ENCODE measurements around the gene ZKSCAN1.

ZKSCAN1 gene

GRCh38 chr7:100081535-100082102 is 66.2 kb downstream of the ZKSCAN1 start, which contains the start of gene ZNF3:
Gene ZNF3 (minus strand): TSS chr7:100081723. CDS start chr7:100077357, 4,366 bp downstream.
- peak; percentile 98 for DNase-seq

- no peak for DNase-seq
Observed at GRCh38 chr7:100082978-100083377, 67.6 kb downstream of the ZKSCAN1 start.

GRCh38 chr7:100085515-100085914 is 70.1 kb downstream of the ZKSCAN1 start:
- no peak for DNase-seq

- no peak for DNase-seq
Observed at GRCh38 chr7:100087055-100087750, 71.8 kb downstream of the ZKSCAN1 start.

- no peak for DNase-seq
Observed at GRCh38 chr7:100088095-100088620, 72.8 kb downstream of the ZKSCAN1 start.

- peak; percentile 50 for DNase-seq
Observed at GRCh38 chr7:100088621-100089457, 73.4 kb downstream of the ZKSCAN1 start, which contains the start of gene COPS6. Gene COPS6 (plus strand): TSS chr7:100088969. CDS start chr7:100088991, 22 bp downstream.

- no peak for DNase-seq
Observed at GRCh38 chr7:100089458-100090196, 74.2 kb downstream of the ZKSCAN1 start.

GRCh38 chr7:100090527-100091410 is 75.4 kb downstream of the ZKSCAN1 start:
- no peak for DNase-seq

Data from NCI-H2029 (cell line).